K562 (cell line): ENCODE results near the gene TOX2. TPM values are rescaled to one million over a fixed set of nuclear protein-coding genes. Genes with fewer than 3 reads are reported as not detected.

Experiments
- ATAC-seq: fragments of 200-7000 bp; cut with Tn5 transposase; 3 replicates; pipeline ENCODE4 v1.9.1; 2020; ENCODE audit warnings: moderate library complexity
- BruUV-seq: library from RNA; stranded (reverse); fragments of 400-500 nt; replicated peaks from 2 replicates; lab custom pipeline; 2021; lab: Mats Ljungman, UMichigan
- CTCF ChIA-PET: fragments of 300-600 bp; formaldehyde crosslinking; extraction: SDS; loops from one replicate; lab custom pipeline; 2021; ENCODE audit warnings: low intra/inter-chr PET ratio; lab: Yijun Ruan, JAX
- POLR2A ChIA-PET: fragments of 300-600, 350-650 bp; sonication (Branson Sonifier 250); formaldehyde crosslinking; extraction: SDS; loops from one replicate; lab custom pipeline; 2021; ENCODE audit warnings: antibody characterized with exemption, inconsistent platforms; lab: Yijun Ruan, JAX
- DNase-seq, 4 experiments: peaks; one replicate each; pipeline versions ENCODE4 v3.0.0 to v3.0.0-alpha.2; 2011 to 2018; ENCODE audit warnings: low spot score in 3 of 4, mixed read lengths in 3 of 4; ENCODE audit errors: extremely low read depth in 1 of 4
- FAIRE-seq: peaks from 2 replicates; lab custom pipeline; 2011; peaks lifted over from hg19 to GRCh38; lab: Jason Lieb, UNC
- H2AFZ ChIP-seq: 2 replicates; pipeline ENCODE4 v1.6.0; 2011; ENCODE audit warnings: low read depth, low read length, control low read depth, inconsistent platforms
- H3K27ac ChIP-seq: fragments of 200-600 bp; 3 replicates; pipeline ENCODE4 v1.8.0; 2011; ENCODE audit warnings: low read depth, mild to moderate bottlenecking, control low read depth, inconsistent platforms, low read length, moderate library complexity, mixed read lengths; ENCODE audit errors: extremely low read depth
- H3K27me3 ChIP-seq, 2 experiments: fragments of 300-600 bp in 1 of 2; 2 replicates in 1 of 2; 3 replicates in 1 of 2; pipeline versions ENCODE4 v1.6.0 to v1.8.0; 2011; ENCODE audit warnings: inconsistent platforms in 2 of 2, low read length in 2 of 2, mild to moderate bottlenecking in 1 of 2, mixed read lengths in 1 of 2, moderate library complexity in 1 of 2; ENCODE audit not compliant: control insufficient read depth in 2 of 2, insufficient read depth in 2 of 2
- H3K36me3 ChIP-seq: fragments of 300-600 bp; 3 replicates; pipeline ENCODE4 v1.8.0; 2011; ENCODE audit warnings: mild to moderate bottlenecking, low read length, inconsistent platforms; ENCODE audit not compliant: control insufficient read depth, insufficient read depth
- H3K4me1 ChIP-seq, 2 experiments: fragments of 200-600 bp in 1 of 2; replicated peaks in 1 of 2; 2 replicates in 1 of 2; 3 replicates in 1 of 2; pipeline versions ENCODE4 v1.5.1 to v1.8.0; 2011; ENCODE audit warnings: inconsistent platforms in 2 of 2, low read length in 2 of 2, mild to moderate bottlenecking in 1 of 2, mixed read lengths in 1 of 2, moderate library complexity in 1 of 2; ENCODE audit not compliant: control insufficient read depth in 2 of 2, insufficient read depth in 2 of 2
- H3K4me2 ChIP-seq: 2 replicates; pipeline ENCODE4 v1.6.1; 2011; ENCODE audit warnings: low read length, control low read depth, inconsistent platforms, mixed read lengths; ENCODE audit not compliant: insufficient read depth
- H3K4me3 ChIP-seq: fragments of 200-600 bp; sonication (generic), shearing (Covaris generic); 2 replicates; pipeline ENCODE4 v1.5.1; 2016; ENCODE audit warnings: control low read depth, inconsistent platforms
- H3K79me2 ChIP-seq: fragments of 200-600 bp; 3 replicates; pipeline ENCODE4 v1.8.0; 2011; ENCODE audit warnings: low read length, inconsistent platforms; ENCODE audit not compliant: control insufficient read depth, insufficient read depth
- H3K9ac ChIP-seq, 2 experiments: 2 replicates each; pipeline versions ENCODE4 v1.6.0 to v1.6.1; 2011; ENCODE audit warnings: low read depth in 2 of 2, low read length in 2 of 2, control low read depth in 1 of 2, inconsistent platforms in 1 of 2, mild to moderate bottlenecking in 1 of 2, mixed read lengths in 1 of 2; ENCODE audit not compliant: insufficient read depth in 1 of 2
- H3K9me1 ChIP-seq: one replicate; pipeline ENCODE4 v1.6.0; 2011; ENCODE audit warnings: inconsistent platforms, mild to moderate bottlenecking, low read length, moderate library complexity; ENCODE audit not compliant: control insufficient read depth, insufficient read depth
- H3K9me3 ChIP-seq: replicated peaks from 2 replicates; pipeline ENCODE4 v1.5.1; 2011; ENCODE audit warnings: low read depth, low read length, inconsistent platforms; ENCODE audit not compliant: control insufficient read depth, insufficient read depth
- H4K20me1 ChIP-seq: replicated peaks from 2 replicates; pipeline ENCODE4 v1.6.1; 2011; ENCODE audit warnings: low read length, inconsistent platforms, mixed read lengths; ENCODE audit not compliant: control insufficient read depth, insufficient read depth
- ASH1L ChIP-seq: fragments of 450-650 bp; IDR thresholded peaks from 2 replicates; pipeline ENCODE4 v1.6.1; 2018; ENCODE audit warnings: borderline replicate concordance, mild to moderate bottlenecking, low read depth; ENCODE audit not compliant: partially characterized antibody
- CCNT2 ChIP-seq: IDR thresholded peaks from 2 replicates; pipeline ENCODE4 v1.6.1; 2011; ENCODE audit warnings: borderline replicate concordance, low read depth, mild to moderate bottlenecking, moderate library complexity, mixed read lengths, low read length; ENCODE audit not compliant: insufficient read length; ENCODE audit errors: extremely low read depth
- CREBBP ChIP-seq: IDR thresholded peaks from one replicate; pipeline ENCODE4 v1.6.1; 2012; ENCODE audit warnings: low read depth, mild to moderate bottlenecking, control low read depth, inconsistent platforms, low read length
- FIP1L1 ChIP-seq: fragments of 200-400 bp; formaldehyde crosslinking; IDR thresholded peaks from 2 replicates; pipeline ENCODE4 v1.6.1; 2018; ENCODE audit warnings: mild to moderate bottlenecking, low read depth, low read length; ENCODE audit not compliant: poor library complexity, severe bottlenecking
- KLF13 ChIP-seq: fragments of 450-650 bp; IDR thresholded peaks from 2 replicates; pipeline ENCODE4 v1.6.1; 2016; ENCODE audit warnings: missing genetic modification characterization, low read depth, mild to moderate bottlenecking, missing compliant biosample characterization, moderate library complexity, borderline replicate concordance
- RBM39 ChIP-seq: fragments of 200-400 bp; formaldehyde crosslinking; optimal IDR thresholded peaks from 2 replicates; pipeline ENCODE3; 2018; ENCODE audit warnings: low read depth, low read length
- SRSF1 ChIP-seq: fragments of 200-400 bp; formaldehyde crosslinking; IDR thresholded peaks from 2 replicates; pipeline ENCODE4 v1.6.1; 2017; ENCODE audit warnings: mild to moderate bottlenecking, low read depth, low read length, moderate library complexity
- ZFP1 ChIP-seq: fragments of 450-650 bp; formaldehyde crosslinking; IDR thresholded peaks from 2 replicates; pipeline ENCODE4 v1.4.0; 2020; ENCODE audit warnings: mild to moderate bottlenecking, mixed read lengths
- ZNF140 ChIP-seq: fragments of 250-450 bp; sonication (Bioruptor Pico); IDR thresholded peaks from 2 replicates; pipeline ENCODE4 v1.8.0; 2021; ENCODE audit warnings: moderate library complexity, mild to moderate bottlenecking, inconsistent platforms
- WGBS: fragments of 100-300 bp; shearing (Covaris generic); methylation state at CpG from one replicate; pipeline ENCODE4 v1.1.6; 2016; ENCODE audit warnings: low coverage, mixed read lengths; ENCODE audit not compliant: insufficient coverage; ENCODE audit errors: missing lambda C conversion rate; 5-methylcytosine and 5-hydroxymethylcytosine counted together
- in situ Hi-C: fragments of 300-500 bp; cut with MboI; formaldehyde crosslinking; loops from 4 replicates; pipeline ENCODE4 v1.15.0; 2018; ENCODE audit warnings: inconsistent platforms, mixed read lengths
- intact Hi-C: fragments of 100-400 bp; cut with micrococcal nuclease; formaldehyde crosslinking; loops from 2 replicates; pipeline ENCODE4 v1.14.2; 2022
- polyA plus RNA-seq, 8 experiments: library from polyadenylated mRNA; depleted of rRNA in 4 of 8; stranded (reverse) in 5 of 8; unstranded in 3 of 8; fragments of >200 nt; fragmentation: Nextera tagmentation in 2 of 8; fragmentation: Illumina TruSeq in 1 of 8; extraction: Ambion mirVana in 2 of 8; extraction: Trizol in 1 of 8; gene quantifications; 2 replicates each; pipeline versions ENCODE4 v1.2.1 to v1.2.3, GENCODE V29; 2011 to 2014; ENCODE audit warnings: inconsistent platforms in 1 of 8, missing spikeins in 1 of 8
- total RNA-seq, 7 experiments: library from RNA; depleted of rRNA in 6 of 7; stranded (reverse); fragments of >200 nt in 6 of 7; fragmentation: Illumina TruSeq in 2 of 7; extraction: Trizol in 2 of 7; gene quantifications; 2 replicates each; pipeline versions ENCODE4 v1.2.1 to v1.2.3, GENCODE V29; 2011 to 2021; ENCODE audit warnings: low replicate concordance in 1 of 7
- TF ChIP-seq, protein P1 (sequence below): fragments of 250-450 bp; sonication (Bioruptor Pico); IDR thresholded peaks from 2 replicates; pipeline ENCODE4 v1.8.0; 2021; ENCODE audit warnings: borderline replicate concordance, mild to moderate bottlenecking, moderate library complexity; ENCODE audit not compliant: poor library complexity, severe bottlenecking
- TF ChIP-seq, protein P2 (sequence below): sonication (generic); formaldehyde crosslinking; IDR thresholded peaks from 2 replicates; pipeline ENCODE4 v1.8.1; 2023; ENCODE audit warnings: mild to moderate bottlenecking, missing genetic modification reagents
- TF ChIP-seq, protein P3 (sequence below): fragments of 450-650 bp; formaldehyde crosslinking; IDR thresholded peaks from 2 replicates; pipeline ENCODE4 v1.4.0; 2020; ENCODE audit warnings: mild to moderate bottlenecking, moderate library complexity
- TF ChIP-seq, protein P4 (sequence below), 2 experiments: fragments of 200-800 bp in 1 of 2; sonication (Bioruptor generic) in 1 of 2; sonication (generic) in 1 of 2; formaldehyde crosslinking in 1 of 2; IDR thresholded peaks in 1 of 2; conservative IDR thresholded peaks in 1 of 2; 2 replicates each; pipeline versions ENCODE4 v1.5.0 to v1.6.1; 2016 to 2020; ENCODE audit warnings: missing compliant biosample characterization in 1 of 2, missing genetic modification characterization in 1 of 2, missing genetic modification reagents in 1 of 2

Gene TOX2
- total and polyA plus RNA-seq, 9 of the 15 experiments (the other 6 are each of a cell fraction or from before 2014, with no cell fraction given), result not detected

DNA sequence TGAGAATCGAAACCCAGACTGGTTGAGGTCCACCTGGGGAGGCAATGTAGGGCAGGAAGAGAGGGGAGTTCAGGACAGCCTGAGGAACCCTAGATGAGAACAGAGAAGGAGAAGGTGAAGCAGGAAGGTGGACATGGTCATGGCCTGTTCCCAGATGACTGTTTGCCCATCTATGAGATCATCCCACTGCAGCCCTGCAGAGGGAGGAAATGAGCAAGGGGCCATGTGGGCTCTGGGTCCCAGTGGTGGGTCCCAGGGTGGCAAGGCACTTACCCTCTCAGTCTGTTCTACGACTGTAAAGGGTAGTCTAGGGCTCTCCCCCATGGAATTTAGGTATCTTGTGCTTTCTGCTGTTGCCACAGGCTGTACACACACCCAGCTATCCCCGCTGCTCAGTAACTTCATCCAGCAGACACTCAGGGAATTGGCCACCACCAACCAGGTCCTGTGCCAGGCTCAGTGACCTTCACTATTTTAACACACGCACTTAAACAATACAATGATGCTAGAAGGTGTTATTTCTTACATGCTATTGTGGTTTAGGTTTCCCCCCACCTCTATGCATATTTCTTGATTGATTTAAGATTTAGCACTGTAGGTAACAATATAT is 89.8 kb downstream of the TOX2 start:
- Histone ChIP-seq H3K4me2 (no peak overlapping the region), H3K36me3 (no peaks in the 10 kb centered on the region), H3K27me3 (peaks cover 0 to 21% of the 10 kb centered on the region in 2 experiments; a peak in 3 of 5 replicates), H3K4me1 (peaks cover 3 to 5% of the 10 kb centered on the region in 2 experiments; a peak in 3 of 5 replicates), H2AFZ (no peak overlapping the region), H3K9ac (no peak overlapping the region), H3K27ac (no peak overlapping the region), H3K4me3 (no peak overlapping the region), H3K9me1 (no peaks in the 10 kb centered on the region), H3K79me2 (no peaks in the 10 kb centered on the region), H4K20me1 (no peaks in the 10 kb centered on the region; the same call in 1 of the 2 replicates), H3K9me3 (no peaks in the 10 kb centered on the region)
- ChIA-PET POLR2A (no interaction called here), CTCF (interaction anchor here (1.1 kb wide), 1 partner anchor 554 kb away, joined by 5 read pairs; no protein-coding TSS in a partner anchor)
- intact Hi-C loops (no loop called here), in situ Hi-C loops (no loop called here)
- WGBS, result 0% methylated on average over 4 of the region's 4 CpGs
- FAIRE-seq (no peak), ATAC-seq (no peak), DNase-seq (no peak)
- TF ChIP-seq, protein P1, sequence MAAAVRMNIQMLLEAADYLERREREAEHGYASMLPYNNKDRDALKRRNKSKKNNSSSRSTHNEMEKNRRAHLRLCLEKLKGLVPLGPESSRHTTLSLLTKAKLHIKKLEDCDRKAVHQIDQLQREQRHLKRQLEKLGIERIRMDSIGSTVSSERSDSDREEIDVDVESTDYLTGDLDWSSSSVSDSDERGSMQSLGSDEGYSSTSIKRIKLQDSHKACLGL (CRISPR knock-in tag), result no peak
- TF ChIP-seq ZFP1, result no peak
- no peak for TF ChIP-seq SRSF1
- no peak for TF ChIP-seq CREBBP
- TF ChIP-seq, protein P2, sequence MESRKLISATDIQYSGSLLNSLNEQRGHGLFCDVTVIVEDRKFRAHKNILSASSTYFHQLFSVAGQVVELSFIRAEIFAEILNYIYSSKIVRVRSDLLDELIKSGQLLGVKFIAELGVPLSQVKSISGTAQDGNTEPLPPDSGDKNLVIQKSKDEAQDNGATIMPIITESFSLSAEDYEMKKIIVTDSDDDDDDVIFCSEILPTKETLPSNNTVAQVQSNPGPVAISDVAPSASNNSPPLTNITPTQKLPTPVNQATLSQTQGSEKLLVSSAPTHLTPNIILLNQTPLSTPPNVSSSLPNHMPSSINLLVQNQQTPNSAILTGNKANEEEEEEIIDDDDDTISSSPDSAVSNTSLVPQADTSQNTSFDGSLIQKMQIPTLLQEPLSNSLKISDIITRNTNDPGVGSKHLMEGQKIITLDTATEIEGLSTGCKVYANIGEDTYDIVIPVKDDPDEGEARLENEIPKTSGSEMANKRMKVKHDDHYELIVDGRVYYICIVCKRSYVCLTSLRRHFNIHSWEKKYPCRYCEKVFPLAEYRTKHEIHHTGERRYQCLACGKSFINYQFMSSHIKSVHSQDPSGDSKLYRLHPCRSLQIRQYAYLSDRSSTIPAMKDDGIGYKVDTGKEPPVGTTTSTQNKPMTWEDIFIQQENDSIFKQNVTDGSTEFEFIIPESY, result no peak
- TF ChIP-seq, protein P3, sequence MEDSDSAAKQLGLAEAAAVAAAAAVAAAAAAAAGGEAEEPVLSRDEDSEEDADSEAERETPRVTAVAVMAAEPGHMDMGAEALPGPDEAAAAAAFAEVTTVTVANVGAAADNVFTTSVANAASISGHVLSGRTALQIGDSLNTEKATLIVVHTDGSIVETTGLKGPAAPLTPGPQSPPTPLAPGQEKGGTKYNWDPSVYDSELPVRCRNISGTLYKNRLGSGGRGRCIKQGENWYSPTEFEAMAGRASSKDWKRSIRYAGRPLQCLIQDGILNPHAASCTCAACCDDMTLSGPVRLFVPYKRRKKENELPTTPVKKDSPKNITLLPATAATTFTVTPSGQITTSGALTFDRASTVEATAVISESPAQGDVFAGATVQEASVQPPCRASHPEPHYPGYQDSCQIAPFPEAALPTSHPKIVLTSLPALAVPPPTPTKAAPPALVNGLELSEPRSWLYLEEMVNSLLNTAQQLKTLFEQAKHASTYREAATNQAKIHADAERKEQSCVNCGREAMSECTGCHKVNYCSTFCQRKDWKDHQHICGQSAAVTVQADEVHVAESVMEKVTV (CRISPR knock-in tag), result no peak
- TF ChIP-seq ASH1L, result no peak
- TF ChIP-seq KLF13, result no peak
- no peak for TF ChIP-seq ZNF140 (CRISPR knock-in tag)
- TF ChIP-seq, protein P4, sequence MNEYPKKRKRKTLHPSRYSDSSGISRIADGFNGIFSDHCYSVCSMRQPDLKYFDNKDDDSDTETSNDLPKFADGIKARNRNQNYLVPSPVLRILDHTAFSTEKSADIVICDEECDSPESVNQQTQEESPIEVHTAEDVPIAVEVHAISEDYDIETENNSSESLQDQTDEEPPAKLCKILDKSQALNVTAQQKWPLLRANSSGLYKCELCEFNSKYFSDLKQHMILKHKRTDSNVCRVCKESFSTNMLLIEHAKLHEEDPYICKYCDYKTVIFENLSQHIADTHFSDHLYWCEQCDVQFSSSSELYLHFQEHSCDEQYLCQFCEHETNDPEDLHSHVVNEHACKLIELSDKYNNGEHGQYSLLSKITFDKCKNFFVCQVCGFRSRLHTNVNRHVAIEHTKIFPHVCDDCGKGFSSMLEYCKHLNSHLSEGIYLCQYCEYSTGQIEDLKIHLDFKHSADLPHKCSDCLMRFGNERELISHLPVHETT (CRISPR knock-in tag; conservative IDR thresholded peaks at IDR 0.05 in 1 of 2, IDR thresholded peaks at IDR 0.05 in 1 of 2), result no peak
- TF ChIP-seq CCNT2, result no peak
- TF ChIP-seq FIP1L1, result no peak
- TF ChIP-seq RBM39, result no peak
- BruUV-seq, result no TSS peak
